ENCODE measurements around the gene SOX6.

GRCh38 chr11:16341853-16342252, 14.5 kb downstream of the SOX6 start:
- TF ChIP-seq, protein P1, sequence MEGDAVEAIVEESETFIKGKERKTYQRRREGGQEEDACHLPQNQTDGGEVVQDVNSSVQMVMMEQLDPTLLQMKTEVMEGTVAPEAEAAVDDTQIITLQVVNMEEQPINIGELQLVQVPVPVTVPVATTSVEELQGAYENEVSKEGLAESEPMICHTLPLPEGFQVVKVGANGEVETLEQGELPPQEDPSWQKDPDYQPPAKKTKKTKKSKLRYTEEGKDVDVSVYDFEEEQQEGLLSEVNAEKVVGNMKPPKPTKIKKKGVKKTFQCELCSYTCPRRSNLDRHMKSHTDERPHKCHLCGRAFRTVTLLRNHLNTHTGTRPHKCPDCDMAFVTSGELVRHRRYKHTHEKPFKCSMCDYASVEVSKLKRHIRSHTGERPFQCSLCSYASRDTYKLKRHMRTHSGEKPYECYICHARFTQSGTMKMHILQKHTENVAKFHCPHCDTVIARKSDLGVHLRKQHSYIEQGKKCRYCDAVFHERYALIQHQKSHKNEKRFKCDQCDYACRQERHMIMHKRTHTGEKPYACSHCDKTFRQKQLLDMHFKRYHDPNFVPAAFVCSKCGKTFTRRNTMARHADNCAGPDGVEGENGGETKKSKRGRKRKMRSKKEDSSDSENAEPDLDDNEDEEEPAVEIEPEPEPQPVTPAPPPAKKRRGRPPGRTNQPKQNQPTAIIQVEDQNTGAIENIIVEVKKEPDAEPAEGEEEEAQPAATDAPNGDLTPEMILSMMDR (IDR thresholded peaks at IDR 0.05): no peak
- no peak for TF ChIP-seq POLR2AphosphoS5 (IDR thresholded peaks at IDR 0.05; ENCODE audit: low read depth, low read length)
- TF ChIP-seq, protein P2, sequence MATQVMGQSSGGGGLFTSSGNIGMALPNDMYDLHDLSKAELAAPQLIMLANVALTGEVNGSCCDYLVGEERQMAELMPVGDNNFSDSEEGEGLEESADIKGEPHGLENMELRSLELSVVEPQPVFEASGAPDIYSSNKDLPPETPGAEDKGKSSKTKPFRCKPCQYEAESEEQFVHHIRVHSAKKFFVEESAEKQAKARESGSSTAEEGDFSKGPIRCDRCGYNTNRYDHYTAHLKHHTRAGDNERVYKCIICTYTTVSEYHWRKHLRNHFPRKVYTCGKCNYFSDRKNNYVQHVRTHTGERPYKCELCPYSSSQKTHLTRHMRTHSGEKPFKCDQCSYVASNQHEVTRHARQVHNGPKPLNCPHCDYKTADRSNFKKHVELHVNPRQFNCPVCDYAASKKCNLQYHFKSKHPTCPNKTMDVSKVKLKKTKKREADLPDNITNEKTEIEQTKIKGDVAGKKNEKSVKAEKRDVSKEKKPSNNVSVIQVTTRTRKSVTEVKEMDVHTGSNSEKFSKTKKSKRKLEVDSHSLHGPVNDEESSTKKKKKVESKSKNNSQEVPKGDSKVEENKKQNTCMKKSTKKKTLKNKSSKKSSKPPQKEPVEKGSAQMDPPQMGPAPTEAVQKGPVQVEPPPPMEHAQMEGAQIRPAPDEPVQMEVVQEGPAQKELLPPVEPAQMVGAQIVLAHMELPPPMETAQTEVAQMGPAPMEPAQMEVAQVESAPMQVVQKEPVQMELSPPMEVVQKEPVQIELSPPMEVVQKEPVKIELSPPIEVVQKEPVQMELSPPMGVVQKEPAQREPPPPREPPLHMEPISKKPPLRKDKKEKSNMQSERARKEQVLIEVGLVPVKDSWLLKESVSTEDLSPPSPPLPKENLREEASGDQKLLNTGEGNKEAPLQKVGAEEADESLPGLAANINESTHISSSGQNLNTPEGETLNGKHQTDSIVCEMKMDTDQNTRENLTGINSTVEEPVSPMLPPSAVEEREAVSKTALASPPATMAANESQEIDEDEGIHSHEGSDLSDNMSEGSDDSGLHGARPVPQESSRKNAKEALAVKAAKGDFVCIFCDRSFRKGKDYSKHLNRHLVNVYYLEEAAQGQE (IDR thresholded peaks at IDR 0.05; ENCODE audit: insufficient read depth in 1 of 2, low read depth in 2 of 2, low read length in 1 of 2): no peak
